Ascending aorta (tissue), 2 donors: ENCODE measurements around the gene BCOR. TPM values are rescaled to one million over a fixed set of nuclear protein-coding genes. Genes with fewer than 3 reads are reported as not detected.

Experiments
- DNase-seq, 2 donors: peaks; one replicate each; pipeline ENCODE4 v3.0.0-alpha.2; 2019; ENCODE audit warnings: low spot score in 2 of 2
- H3K27ac ChIP-seq, 2 donors: fragments of 200-600 bp; sonication (generic); one replicate each; pipeline ENCODE4 v1.5.1; 2016 to 2017; ENCODE audit warnings: mild to moderate bottlenecking in 1 of 2
- H3K27me3 ChIP-seq: fragments of 200-600 bp; sonication (generic); one replicate; pipeline ENCODE4 v1.5.1; 2017
- H3K36me3 ChIP-seq, 2 donors: fragments of 200-600 bp; sonication (generic); one replicate each; pipeline ENCODE4 v1.5.1; 2016
- H3K4me1 ChIP-seq, 2 donors: fragments of 200-600 bp; sonication (generic); one replicate each; pipeline ENCODE4 v1.5.1; 2016 to 2017; ENCODE audit warnings: mild to moderate bottlenecking in 1 of 2
- H3K4me3 ChIP-seq, 2 donors: fragments of 200-600 bp; sonication (generic); one replicate each; pipeline ENCODE4 v1.5.1; 2016 to 2017; ENCODE audit warnings: mild to moderate bottlenecking in 1 of 2
- H3K9me3 ChIP-seq, 2 donors: fragments of 200-600 bp; sonication (generic); one replicate each; pipeline ENCODE4 v1.5.1; 2016
- CTCF ChIP-seq, 3 experiments: fragments of 200-600 bp in 2 of 3; fragments of 450-650 bp in 1 of 3; sonication (generic) in 2 of 3; IDR thresholded peaks; one replicate each; pipeline ENCODE4 v1.5.1; 2016 to 2019; ENCODE audit warnings: antibody characterized with exemption in 3 of 3, mild to moderate bottlenecking in 1 of 3, moderate library complexity in 1 of 3
- intact Hi-C: fragments of 100-400 bp; cut with DNase I; formaldehyde crosslinking; loops from one replicate; pipeline ENCODE4 v1.15.1; 2023
- total RNA-seq: library from RNA; depleted of rRNA; stranded (reverse); fragments of >200 nt; gene quantifications from one replicate; pipeline ENCODE4 v1.1.0, GENCODE V29; 2016

Gene BCOR
- total RNA-seq, 1 donor from 2014 or later = 26.7 TPM

GRCh38 chrX:40079572-40079971 lies 18.2 kb downstream of the BCOR start:
- H3K36me3 ChIP-seq = peaks cover under 1 to 2% of the 10 kb centered on the region in 2 donors
- no peak overlapping the region for H3K27ac ChIP-seq
- H3K27me3 ChIP-seq = no peaks in the 10 kb centered on the region
- no peaks in the 10 kb centered on the region for H3K9me3 ChIP-seq
- TF ChIP-seq CTCF (IDR thresholded peaks at IDR 0.05) = no peak
- no peak overlapping the region for H3K4me3 ChIP-seq
- DNase-seq = no peak
- H3K4me1 ChIP-seq = peaks cover 0 to 15% of the 10 kb centered on the region in 2 donors
- intact Hi-C loops = no loop called here

GRCh38 chrX:40078489-40079227 lies 19.1 kb downstream of the BCOR start:
- TF ChIP-seq CTCF (IDR thresholded peaks at IDR 0.05) = no peak
- DNase-seq = no peak

GRCh38 chrX:40077906-40078305 lies 19.9 kb downstream of the BCOR start:
- Histone ChIP-seq H3K4me1 (peaks cover 0 to 8% of the 10 kb centered on the region in 2 donors), H3K27me3 (no peaks in the 10 kb centered on the region), H3K36me3 (peaks cover 9 to 16% of the 10 kb centered on the region in 2 donors), H3K27ac (no peak overlapping the region), H3K4me3 (no peak overlapping the region), H3K9me3 (no peaks in the 10 kb centered on the region)
- no peak for TF ChIP-seq CTCF (IDR thresholded peaks at IDR 0.05)
- no peak for DNase-seq
- intact Hi-C loops = no loop called here

More at GRCh38 chrX:40078489-40079227, 19.1 kb downstream of the BCOR start:
- Histone ChIP-seq H3K27me3 (no peaks in the 10 kb centered on the region), H3K27ac (no peak overlapping the region), H3K4me3 (no peak overlapping the region), H3K4me1 (peaks cover 0 to 13% of the 10 kb centered on the region in 2 donors), H3K36me3 (peaks cover 6 to 9% of the 10 kb centered on the region in 2 donors), H3K9me3 (no peaks in the 10 kb centered on the region)
- intact Hi-C loops = no loop called here

GRCh38 chrX:40076750-40077575 lies 20.8 kb downstream of the BCOR start:
- Histone ChIP-seq H3K4me1 (peaks cover 0 to 3% of the 10 kb centered on the region in 2 donors), H3K4me3 (no peak overlapping the region), H3K27ac (peak overlapping the region in 1 of 2 donors; percentile 25), H3K36me3 (peaks cover 10 to 16% of the 10 kb centered on the region in 2 donors), H3K9me3 (no peaks in the 10 kb centered on the region), H3K27me3 (no peaks in the 10 kb centered on the region)
- intact Hi-C loops = no loop called here
- no peak for TF ChIP-seq CTCF (IDR thresholded peaks at IDR 0.05)
- no peak for DNase-seq

GRCh38 chrX:40074959-40075332 lies 22.8 kb downstream of the BCOR start:
- no peak for DNase-seq
- Histone ChIP-seq H3K27me3 (no peaks in the 10 kb centered on the region), H3K4me1 (no peaks in the 10 kb centered on the region), H3K9me3 (no peaks in the 10 kb centered on the region), H3K4me3 (no peak overlapping the region), H3K36me3 (peaks cover 10 to 27% of the 10 kb centered on the region in 2 donors), H3K27ac (no peak overlapping the region)
- no peak for TF ChIP-seq CTCF (IDR thresholded peaks at IDR 0.05)
- intact Hi-C loops = no loop called here
